ENCODE results near the gene ANAPC1. TPM values are rescaled to one million over a fixed set of nuclear protein-coding genes. Genes with fewer than 3 reads are reported as not detected.
"Not testable (repeated sequence)": the region's sequence is repeated elsewhere in the genome, so short reads cannot be mapped to it uniquely, and the experiment has no call there.

Gene ANAPC1
- total RNA-seq, 2 donors from 2014 or later: 33.6 to 45.6 TPM

DNA sequence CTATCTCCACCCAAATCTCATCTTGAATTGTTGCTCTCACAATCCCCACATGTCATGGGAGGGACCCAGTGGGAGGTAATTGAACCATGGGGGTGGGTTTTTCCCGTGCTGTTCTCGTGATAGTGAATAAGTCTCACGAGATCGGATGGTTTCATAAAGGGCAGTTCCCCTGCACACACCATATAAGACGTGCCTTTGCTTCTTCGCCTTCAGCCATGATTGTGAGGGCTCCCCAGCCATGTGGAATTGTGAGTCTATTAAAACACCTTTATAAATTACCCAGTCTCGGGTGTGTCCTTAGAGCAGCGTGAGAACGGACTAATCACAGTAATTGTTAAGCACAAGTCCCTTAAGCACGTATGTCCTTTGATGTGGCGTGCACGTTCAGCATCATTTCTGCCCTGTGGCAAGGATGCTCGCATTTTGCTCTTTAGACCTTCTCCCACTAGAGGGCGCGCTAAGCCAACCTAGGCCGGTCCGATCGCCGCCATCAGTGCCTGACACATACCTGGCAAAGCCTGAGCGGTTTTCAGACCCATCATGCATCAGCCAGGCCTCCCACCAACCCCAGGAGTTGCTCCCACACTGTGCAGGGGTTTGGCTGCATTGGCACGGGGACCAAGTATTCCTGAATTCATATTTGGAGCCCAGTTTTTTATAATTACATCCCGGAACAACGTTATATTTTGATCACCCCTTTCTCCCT, 136.4 kb downstream of the ANAPC1 start:
- not testable (repeated sequence) for ATAC-seq (ENCODE audit: insufficient number of reproducible peaks, low FRiP score, low read depth); H3K4me1 ChIP-seq (ENCODE audit: control insufficient read depth in 1 of 2, low read depth in 2 of 2); H3K4me3 ChIP-seq; H3K36me3 ChIP-seq; H3K27me3 ChIP-seq (replicated peaks; ENCODE audit: insufficient read depth); DNase-seq (ENCODE audit: low spot score); H3K27ac ChIP-seq; H3K9me3 ChIP-seq
- TF ChIP-seq CTCF (IDR thresholded peaks at IDR 0.05): peak; percentile 65

DNA sequence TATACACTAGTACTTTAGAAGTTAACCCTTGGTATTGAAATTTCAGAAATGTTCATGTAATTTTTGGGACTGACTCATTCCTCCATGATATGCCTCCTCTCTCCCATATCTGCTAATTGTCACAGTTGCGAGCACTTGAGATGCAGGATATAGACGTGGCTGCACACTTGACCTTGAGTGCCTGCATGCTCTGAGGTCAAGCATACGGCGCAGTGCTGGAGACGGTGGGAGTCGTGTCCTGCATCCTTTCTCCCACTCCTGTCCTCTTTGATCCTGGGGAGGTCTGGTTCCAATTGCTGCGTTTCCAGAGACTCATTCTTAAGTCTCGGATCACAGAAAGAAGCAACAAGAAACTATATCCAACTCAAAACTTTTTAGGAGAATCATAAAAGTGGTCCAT, 139.2 kb downstream of the ANAPC1 start:
- H3K27me3 ChIP-seq (replicated peaks; ENCODE audit: insufficient read depth); DNase-seq (ENCODE audit: low spot score); H3K4me1 ChIP-seq (ENCODE audit: control insufficient read depth in 1 of 2, low read depth in 2 of 2); H3K9me3 ChIP-seq; ATAC-seq (ENCODE audit: insufficient number of reproducible peaks, low FRiP score, low read depth); H3K27ac ChIP-seq; H3K36me3 ChIP-seq; H3K4me3 ChIP-seq: not testable (repeated sequence)

- H3K27ac ChIP-seq; H3K27me3 ChIP-seq (replicated peaks; ENCODE audit: insufficient read depth); H3K4me1 ChIP-seq (ENCODE audit: control insufficient read depth in 1 of 2, low read depth in 2 of 2); H3K9me3 ChIP-seq; ATAC-seq (ENCODE audit: insufficient number of reproducible peaks, low FRiP score, low read depth); H3K4me3 ChIP-seq; H3K36me3 ChIP-seq; DNase-seq (ENCODE audit: low spot score): not testable (repeated sequence)
These were observed 142.5 kb downstream of the ANAPC1 start for GRCh38 chr2:111741517-111741916.

GRCh38 chr2:111735838-111736721, 147.9 kb downstream of the ANAPC1 start:
- H3K27ac ChIP-seq; H3K27me3 ChIP-seq (replicated peaks; ENCODE audit: insufficient read depth); H3K9me3 ChIP-seq; H3K36me3 ChIP-seq; H3K4me3 ChIP-seq; H3K4me1 ChIP-seq (ENCODE audit: control insufficient read depth in 1 of 2, low read depth in 2 of 2): not testable (repeated sequence)
- DNase-seq (ENCODE audit: low spot score) (peak; percentile 6), ATAC-seq (ENCODE audit: insufficient number of reproducible peaks, low FRiP score, low read depth) (peak; percentile 96)
- TF ChIP-seq CTCF (IDR thresholded peaks at IDR 0.05): peak; percentile 62

DNA sequence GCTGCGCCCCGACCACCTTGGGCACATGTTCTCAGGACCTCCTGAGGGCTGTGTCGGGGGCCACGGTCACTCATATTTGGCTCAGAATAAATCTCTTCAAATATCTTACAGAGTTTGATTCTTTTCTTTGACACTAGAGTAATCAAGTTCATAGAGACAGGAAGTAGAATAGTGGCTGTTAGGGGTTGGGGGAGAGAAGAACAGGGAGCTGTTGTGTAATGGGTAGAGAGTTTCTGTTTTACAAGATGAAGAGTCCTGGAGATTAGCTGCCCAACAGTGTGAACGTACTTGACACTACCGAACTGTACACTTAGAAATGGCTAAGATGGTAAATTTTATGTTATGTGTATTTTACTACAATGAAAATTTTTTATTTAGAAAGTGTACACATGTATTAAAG, 148.6 kb downstream of the ANAPC1 start:
- H3K27ac ChIP-seq; H3K27me3 ChIP-seq (replicated peaks; ENCODE audit: insufficient read depth); ATAC-seq (ENCODE audit: insufficient number of reproducible peaks, low FRiP score, low read depth); H3K4me1 ChIP-seq (ENCODE audit: control insufficient read depth in 1 of 2, low read depth in 2 of 2); DNase-seq (ENCODE audit: low spot score); H3K9me3 ChIP-seq; H3K36me3 ChIP-seq; H3K4me3 ChIP-seq: not testable (repeated sequence)

DNA sequence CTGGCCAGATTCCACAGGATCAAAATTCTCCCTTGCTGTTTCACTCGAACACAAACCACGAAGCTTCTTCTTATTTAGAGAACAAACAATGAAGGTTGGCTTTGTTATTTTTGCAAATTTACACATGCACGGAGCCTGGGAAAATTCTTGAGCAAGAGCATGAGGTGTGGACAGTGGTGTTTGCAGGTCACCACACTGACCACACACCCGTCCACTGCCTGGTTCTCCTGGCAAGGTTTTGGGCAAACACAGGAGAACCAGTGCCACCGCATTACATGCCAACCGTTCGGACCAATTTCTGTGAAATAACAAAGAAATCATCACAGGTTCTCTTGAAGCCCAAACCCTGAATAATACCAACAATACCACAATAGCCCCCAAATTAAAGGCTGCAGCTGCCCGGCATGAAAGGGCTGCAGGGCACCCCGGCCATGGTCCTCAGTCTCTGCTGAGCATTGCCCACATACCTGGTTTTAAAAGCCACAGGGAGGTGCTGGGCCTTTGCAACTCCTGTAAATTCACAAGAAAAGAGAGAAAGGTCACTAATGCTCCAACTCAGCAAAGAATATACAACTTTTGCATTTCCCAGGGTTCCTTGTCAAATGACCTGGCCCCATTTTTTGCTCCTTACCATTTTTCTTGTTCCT, 154.1 kb downstream of the ANAPC1 start:
- DNase-seq (ENCODE audit: low spot score); ATAC-seq (ENCODE audit: insufficient number of reproducible peaks, low FRiP score, low read depth); H3K36me3 ChIP-seq: not testable (repeated sequence)

DNA sequence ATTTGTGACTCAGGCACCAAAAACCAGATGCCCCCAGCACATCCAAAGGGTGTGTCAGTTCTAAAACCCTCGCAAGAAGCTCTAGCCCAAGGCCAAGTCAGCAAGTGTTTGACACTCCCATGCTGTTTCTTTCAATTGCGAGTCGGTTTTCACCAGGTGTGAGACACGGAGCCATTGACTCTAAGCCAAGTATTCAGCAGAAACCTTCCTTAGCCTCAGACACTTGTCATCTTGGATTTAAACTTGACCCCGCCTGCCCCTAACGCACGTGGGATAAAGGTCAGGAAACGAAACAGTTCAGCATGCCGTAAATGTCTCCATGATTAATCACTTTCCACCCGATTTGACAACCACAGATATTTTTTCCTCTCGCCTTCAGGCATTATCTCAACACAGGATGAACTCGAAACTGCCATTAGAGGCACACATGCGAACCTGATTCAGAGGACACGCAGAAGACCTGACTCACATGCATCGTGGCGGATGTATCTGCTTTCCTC, 156.3 kb downstream of the ANAPC1 start:
- not testable (repeated sequence) for H3K27ac ChIP-seq; H3K9me3 ChIP-seq; ATAC-seq (ENCODE audit: insufficient number of reproducible peaks, low FRiP score, low read depth); H3K4me1 ChIP-seq (ENCODE audit: control insufficient read depth in 1 of 2, low read depth in 2 of 2); H3K4me3 ChIP-seq; DNase-seq (ENCODE audit: low spot score); H3K36me3 ChIP-seq; H3K27me3 ChIP-seq (replicated peaks; ENCODE audit: insufficient read depth)

More for the DNA sequence above, 154.1 kb downstream of the ANAPC1 start:
- not testable (repeated sequence) for H3K9me3 ChIP-seq; H3K4me1 ChIP-seq (ENCODE audit: control insufficient read depth in 1 of 2, low read depth in 2 of 2); H3K4me3 ChIP-seq; H3K27me3 ChIP-seq (replicated peaks; ENCODE audit: insufficient read depth); H3K27ac ChIP-seq

- not testable (repeated sequence) for H3K27ac ChIP-seq; H3K36me3 ChIP-seq; DNase-seq (ENCODE audit: low spot score); H3K9me3 ChIP-seq; H3K27me3 ChIP-seq (replicated peaks; ENCODE audit: insufficient read depth); H3K4me1 ChIP-seq (ENCODE audit: control insufficient read depth in 1 of 2, low read depth in 2 of 2); ATAC-seq (ENCODE audit: insufficient number of reproducible peaks, low FRiP score, low read depth); H3K4me3 ChIP-seq
These were observed 158.3 kb downstream of the ANAPC1 start for GRCh38 chr2:111725742-111726141.

GRCh38 chr2:111719610-111720009, 164.4 kb downstream of the ANAPC1 start:
- DNase-seq (ENCODE audit: low spot score); H3K4me3 ChIP-seq; H3K27ac ChIP-seq; ATAC-seq (ENCODE audit: insufficient number of reproducible peaks, low FRiP score, low read depth); H3K9me3 ChIP-seq; H3K4me1 ChIP-seq (ENCODE audit: control insufficient read depth in 1 of 2, low read depth in 2 of 2); H3K36me3 ChIP-seq; H3K27me3 ChIP-seq (replicated peaks; ENCODE audit: insufficient read depth): not testable (repeated sequence)

Data from thoracic aorta (tissue), 2 donors.